GM23248 (cell line): ENCODE data around the gene IGSF22.

Source experiments
- EZH2 ChIP-seq: fragments of 200-600 bp; sonication (generic); IDR thresholded peaks from 2 replicates; pipeline ENCODE4 v1.6.1; 2018; ENCODE audit warnings: antibody characterized with exemption, mild to moderate bottlenecking; ENCODE audit not compliant: insufficient read depth, poor library complexity, severe bottlenecking
- EZH2phosphoT487 ChIP-seq: fragments of 200-600 bp; sonication (generic); IDR thresholded peaks from 2 replicates; pipeline ENCODE4 v1.6.1; 2018; ENCODE audit warnings: antibody characterized with exemption, moderate library complexity, mild to moderate bottlenecking, low read depth; ENCODE audit not compliant: insufficient read depth

- TF ChIP-seq EZH2, result no peak
- no peak for TF ChIP-seq EZH2phosphoT487
These were observed 56.8 kb downstream of the IGSF22 start for GRCh38 chr11:18669219-18669596.
